Panc1 (cell line): ENCODE data around the gene ADORA2A. TPM values are rescaled to one million over a fixed set of nuclear protein-coding genes. Genes with fewer than 3 reads are reported as not detected.

Source experiments
- ATAC-seq: fragments of 200-7000 bp; cut with Tn5 transposase; 2 replicates; pipeline ENCODE4 v1.9.1; 2020; ENCODE audit warnings: mild to moderate bottlenecking, moderate library complexity
- BruUV-seq: library from RNA; stranded (reverse); fragments of 400-500 nt; replicated peaks from 2 replicates; lab custom pipeline; 2021; lab: Mats Ljungman, UMichigan
- CTCF ChIA-PET: fragments of 300-600 bp; sonication (Branson Sonifier 250); formaldehyde crosslinking; loops from one replicate; lab custom pipeline; 2022; ENCODE audit warnings: antibody characterized with exemption; lab: Charles Lee
- POLR2A ChIA-PET: fragments of 300-600 bp; sonication (Branson Sonifier 250); formaldehyde crosslinking; loops from one replicate; lab custom pipeline; 2022; ENCODE audit warnings: antibody characterized with exemption; lab: Charles Lee
- DNase-seq: peaks from one replicate; pipeline ENCODE4 v3.0.0-alpha.2; 2010; ENCODE audit warnings: low read depth, low spot score
- H3K27ac ChIP-seq: 2 replicates; pipeline ENCODE4 v1.5.1; 2011; ENCODE audit warnings: mild to moderate bottlenecking, low read length, inconsistent platforms
- H3K27me3 ChIP-seq: fragments of 200-500 bp; sonication (Bioruptor generic); 2 replicates; pipeline ENCODE4 v1.6.0; 2014; ENCODE audit warnings: low read length, inconsistent platforms; ENCODE audit not compliant: control insufficient read depth, insufficient read depth
- H3K36me3 ChIP-seq: fragments of 200-500 bp; sonication (Bioruptor generic); 2 replicates; pipeline ENCODE4 v1.5.1; 2014; ENCODE audit warnings: inconsistent platforms, mild to moderate bottlenecking, low read length, moderate library complexity; ENCODE audit not compliant: control insufficient read depth, insufficient read depth
- H3K4me1 ChIP-seq: 2 replicates; pipeline ENCODE4 v1.5.1; 2011; ENCODE audit warnings: inconsistent platforms, mild to moderate bottlenecking, low read length, moderate library complexity; ENCODE audit not compliant: control insufficient read depth, insufficient read depth
- H3K4me3 ChIP-seq, 2 experiments: 2 replicates each; pipeline ENCODE4 v1.5.1; 2011 to 2012; ENCODE audit warnings: low read depth in 2 of 2, low read length in 2 of 2, mild to moderate bottlenecking in 2 of 2, inconsistent platforms in 1 of 2, moderate library complexity in 1 of 2
- H3K9me3 ChIP-seq: fragments of 200-500 bp; sonication (Bioruptor generic); 2 replicates; pipeline ENCODE4 v1.5.1; 2014; ENCODE audit warnings: low read depth, mild to moderate bottlenecking, inconsistent platforms, low read length, moderate library complexity; ENCODE audit not compliant: control insufficient read depth, insufficient read depth
- CTCF ChIP-seq: fragments of 450-650 bp; IDR thresholded peaks from 2 replicates; pipeline ENCODE4 v1.5.1; 2017; ENCODE audit warnings: mild to moderate bottlenecking
- POLR2AphosphoS5 ChIP-seq: IDR thresholded peaks from 2 replicates; pipeline ENCODE4 v1.6.1; 2012; ENCODE audit warnings: mild to moderate bottlenecking, low read depth, low read length, moderate library complexity
- REST ChIP-seq, 2 experiments: IDR thresholded peaks; 2 replicates each; pipeline ENCODE4 v1.6.1; 2011 to 2012; ENCODE audit warnings: low read depth in 2 of 2, control low read depth in 1 of 2, low read length in 1 of 2, mild to moderate bottlenecking in 1 of 2, moderate library complexity in 1 of 2; ENCODE audit not compliant: insufficient read depth in 1 of 2
- SIN3A ChIP-seq: IDR thresholded peaks from 2 replicates; pipeline ENCODE4 v1.6.1; 2012; ENCODE audit warnings: low read depth, mild to moderate bottlenecking, low read length, moderate library complexity, borderline replicate concordance; ENCODE audit not compliant: insufficient read depth
- TCF7L2 ChIP-seq: IDR thresholded peaks from 2 replicates; pipeline ENCODE4 v1.6.1; 2011; ENCODE audit warnings: mild to moderate bottlenecking, low read depth, low read length, inconsistent platforms
- in situ Hi-C: cut with HindIII; loops from 2 replicates; pipeline ENCODE4 v1.10.0; 2016; ENCODE audit warnings: low sequenced_read_pairs, low pct_unique_long_range_greater_than_20kb
- intact Hi-C: fragments of 100-400 bp; cut with micrococcal nuclease; formaldehyde crosslinking; loops from one replicate; pipeline ENCODE4 v1.10.0; 2022; ENCODE audit not compliant: unreplicated experiment
- total RNA-seq: library from RNA; stranded (reverse); gene quantifications from one replicate; pipeline ENCODE4 v1.2.1, GENCODE V29; 2021; ENCODE audit not compliant: unreplicated experiment

The ADORA2A gene
- total RNA-seq, 1 experiment from 2014 or later, result 11.5 TPM

GRCh38 chr22:24466716-24467328 is 39.4 kb downstream of the ADORA2A start:
- peaks cover 8% of the 10 kb centered on the region; the same call in 1 of the 2 replicates for H3K4me1 ChIP-seq
- intact Hi-C loops (no loop called here), in situ Hi-C loops (no loop called here)
- H3K36me3 ChIP-seq, result no peaks in the 10 kb centered on the region
- POLR2A ChIA-PET, result no interaction called here
- no TSS peak for BruUV-seq
- no peak for ATAC-seq
- CTCF ChIA-PET, result no interaction called here
- H3K27ac ChIP-seq, result no peak overlapping the region
- no peaks in the 10 kb centered on the region for H3K27me3 ChIP-seq
- H3K9me3 ChIP-seq, result no peaks in the 10 kb centered on the region
- no peak overlapping the region for H3K4me3 ChIP-seq
- TF ChIP-seq REST (IDR thresholded peaks at IDR 0.05; ENCODE audit: insufficient read depth in 1 of 2, low read depth in 2 of 2, low read length in 1 of 2) (no peak), SIN3A (no peak), CTCF (no peak), POLR2AphosphoS5 (no peak), TCF7L2 (no peak)
- DNase-seq, result no peak

GRCh38 chr22:24467340-24467739 is 39.9 kb downstream of the ADORA2A start:
- intact Hi-C loops, result no loop called here
- TF ChIP-seq POLR2AphosphoS5, result no peak
- TF ChIP-seq TCF7L2, result no peak
- no peak for TF ChIP-seq REST (IDR thresholded peaks at IDR 0.05; ENCODE audit: insufficient read depth in 1 of 2, low read depth in 2 of 2, low read length in 1 of 2)
- TF ChIP-seq CTCF, result no peak
- TF ChIP-seq SIN3A, result no peak
- H3K4me3 ChIP-seq, result no peak overlapping the region
- no peaks in the 10 kb centered on the region for H3K27me3 ChIP-seq
- H3K9me3 ChIP-seq, result no peaks in the 10 kb centered on the region
- CTCF ChIA-PET, result no interaction called here
- no peak overlapping the region for H3K27ac ChIP-seq
- in situ Hi-C loops, result no loop called here
- H3K36me3 ChIP-seq, result no peaks in the 10 kb centered on the region
- ATAC-seq (no peak), DNase-seq (no peak)
- H3K4me1 ChIP-seq, result peaks cover 8% of the 10 kb centered on the region; the same call in 1 of the 2 replicates
- no TSS peak for BruUV-seq
- POLR2A ChIA-PET, result no interaction called here
